GM19324 (cell line): Measurements from ENCODE around the gene SPINT3.

Experiments
- ATAC-seq: cut with Tn5 transposase; IDR thresholded peaks from one replicate; pipeline ENCODE4 v1.9.1; 2021; ENCODE audit warnings: mild to moderate bottlenecking, moderate library complexity; ENCODE audit not compliant: unreplicated experiment, low FRiP score

Gene SPINT3

GRCh38 chr20:45463709-45464108 lies 51.7 kb downstream of the SPINT3 start:
- ATAC-seq: no peak

DNA sequence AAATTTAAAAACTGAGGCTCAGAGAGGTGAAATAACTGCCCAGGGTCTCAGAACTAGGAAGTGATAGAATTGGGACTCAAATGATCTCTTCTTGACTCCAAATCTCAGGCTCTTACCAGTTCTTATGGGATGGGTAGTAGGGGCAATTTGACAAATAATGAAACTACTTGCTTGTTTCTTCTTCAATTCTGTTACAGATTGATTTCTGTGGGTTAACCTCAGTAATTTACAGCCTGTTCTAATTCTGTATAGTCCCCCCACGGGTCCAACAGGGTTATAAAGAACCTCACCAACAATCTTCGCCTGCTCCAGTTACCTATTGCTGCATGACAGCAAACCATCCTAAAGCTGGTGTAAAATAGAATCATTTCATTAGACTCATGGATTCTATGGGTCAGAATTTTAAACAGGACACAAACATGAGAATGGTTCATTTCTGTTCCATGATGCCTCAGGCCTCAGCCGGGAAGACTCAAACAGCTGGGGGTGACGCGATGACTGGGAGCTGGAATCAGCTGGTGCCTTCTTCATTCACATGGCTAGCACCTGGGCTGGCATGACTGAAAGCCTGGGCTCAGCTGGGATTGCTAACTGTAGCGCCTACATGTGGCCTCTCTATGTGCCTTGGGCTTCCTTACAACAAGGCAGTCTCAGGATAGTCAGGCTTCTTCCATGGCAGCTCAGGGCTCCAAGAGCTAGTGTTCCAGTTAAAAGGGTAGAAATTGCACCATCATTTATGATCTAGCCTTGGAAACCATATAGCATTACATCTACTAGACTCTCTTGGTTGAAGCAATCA lies 52.5 kb downstream of the SPINT3 start:
- no peak for ATAC-seq
